Activated naive CD8-positive, alpha-beta T cell (primary cell): ENCODE data around the gene TNFRSF13B.

ENCODE experiments used
- H3K27ac Mint-ChIP-seq: one replicate; pipeline ENCODE4 v1.8.0; 2021; ENCODE audit warnings: mixed read lengths
- H3K27me3 Mint-ChIP-seq: one replicate; pipeline ENCODE4 v1.8.0; 2021; ENCODE audit warnings: mixed read lengths
- H3K36me3 Mint-ChIP-seq: one replicate; pipeline ENCODE4 v1.8.0; 2021; ENCODE audit warnings: mixed read lengths
- H3K4me1 Mint-ChIP-seq: one replicate; pipeline ENCODE4 v1.8.0; 2021; ENCODE audit warnings: low read depth, mixed read lengths
- H3K4me3 Mint-ChIP-seq: one replicate; pipeline ENCODE4 v1.8.0; 2021; ENCODE audit warnings: mild to moderate bottlenecking, mixed read lengths
- H3K9me3 Mint-ChIP-seq: one replicate; pipeline ENCODE4 v1.8.0; 2021; ENCODE audit warnings: low read depth, mixed read lengths

Gene TNFRSF13B

DNA sequence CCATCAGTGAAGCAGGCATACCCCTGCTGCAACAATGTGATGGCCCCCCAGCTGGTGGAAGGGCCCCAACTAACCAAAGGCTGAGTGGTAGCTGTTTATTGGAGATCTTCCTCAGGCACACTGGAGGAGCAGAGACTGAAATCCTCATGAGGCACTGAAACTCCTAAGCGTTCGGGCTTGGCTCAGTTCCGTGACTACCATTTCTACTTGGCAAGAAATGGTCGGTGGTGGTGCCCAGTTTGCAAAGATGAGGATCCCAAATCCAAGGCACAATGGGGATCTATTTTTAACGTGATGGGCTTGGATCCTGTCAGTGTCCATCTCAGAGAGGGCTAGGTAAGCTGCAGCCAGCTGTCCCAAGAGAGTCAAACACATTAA lies 82.8 kb downstream of the TNFRSF13B start:
- no peak overlapping the region for H3K4me3 Mint-ChIP-seq
- H3K27ac Mint-ChIP-seq = no peak overlapping the region
- no peaks in the 10 kb centered on the region for H3K27me3 Mint-ChIP-seq
- no peaks in the 10 kb centered on the region for H3K36me3 Mint-ChIP-seq
- no peaks in the 10 kb centered on the region for H3K9me3 Mint-ChIP-seq
- no peaks in the 10 kb centered on the region for H3K4me1 Mint-ChIP-seq
